HG03558 (cell line): ENCODE measurements around the gene ANKFN1.
"Not testable (repeated sequence)": the region's sequence is repeated elsewhere in the genome, so short reads cannot be mapped to it uniquely, and the experiment has no call there.

Source experiments
- ATAC-seq: cut with Tn5 transposase; IDR thresholded peaks from one replicate; pipeline ENCODE4 v1.9.1; 2021; ENCODE audit warnings: moderate number of reproducible peaks; ENCODE audit not compliant: unreplicated experiment; ENCODE audit errors: extremely low read depth

ANKFN1 gene

DNA sequence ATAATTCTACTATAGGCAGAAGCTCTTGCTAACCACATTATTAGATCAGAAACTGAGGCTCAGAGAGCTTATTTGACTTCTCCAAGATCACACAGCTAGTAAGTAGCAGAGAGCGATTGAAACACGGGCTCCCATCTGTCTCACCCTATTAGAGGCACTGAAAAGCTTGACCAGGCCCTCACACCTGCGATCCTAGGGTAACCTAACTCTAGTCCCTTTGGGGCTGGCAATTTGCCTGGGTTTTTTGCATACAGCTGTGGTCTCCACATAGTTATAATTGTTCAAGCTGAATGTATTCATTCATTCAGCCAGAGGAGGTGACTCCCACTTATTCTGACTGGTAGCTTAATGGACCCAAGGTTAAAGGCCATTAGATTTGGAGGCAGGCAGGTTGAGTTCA lies 121.2 kb downstream of the ANKFN1 start:
- ATAC-seq = no peak

DNA sequence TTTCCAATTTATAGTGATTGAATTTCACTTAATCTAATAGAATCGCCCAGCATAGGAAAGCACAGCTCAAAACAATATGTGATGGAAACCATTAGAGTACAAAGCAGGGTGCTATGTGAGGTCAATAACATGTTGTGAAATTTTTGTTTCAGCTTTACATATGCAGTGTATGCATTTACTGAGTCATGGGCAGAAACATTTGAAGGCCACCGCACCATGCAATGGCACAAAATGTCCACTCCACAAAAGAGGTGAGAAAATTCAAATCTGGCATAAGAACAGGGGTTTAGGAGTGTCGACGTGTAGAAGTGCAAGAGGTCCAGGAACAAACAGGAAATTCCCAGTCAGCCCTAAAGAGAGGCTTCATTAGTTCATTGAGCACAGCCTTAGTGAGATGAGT lies 131.2 kb downstream of the ANKFN1 start:
- ATAC-seq = no peak

DNA sequence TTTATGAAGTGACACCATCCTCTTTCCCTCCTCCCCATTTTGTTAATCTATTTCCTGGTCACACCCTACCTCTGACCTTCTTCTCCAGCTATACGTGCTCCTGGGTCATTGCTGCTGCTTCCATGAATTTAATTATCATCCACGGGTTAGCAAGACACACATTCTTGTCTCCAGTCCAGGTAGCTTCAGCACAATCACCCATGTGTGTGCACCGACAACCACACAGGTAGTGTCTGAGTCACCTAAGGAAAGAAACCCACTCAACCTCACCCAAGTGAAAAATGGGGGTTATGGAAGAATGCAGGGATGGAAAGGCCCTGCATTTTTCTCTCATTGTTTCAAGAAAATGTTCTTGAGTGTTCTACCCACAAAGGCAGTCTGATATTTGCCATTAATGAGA lies 135.5 kb downstream of the ANKFN1 start:
- not testable (repeated sequence) for ATAC-seq

DNA sequence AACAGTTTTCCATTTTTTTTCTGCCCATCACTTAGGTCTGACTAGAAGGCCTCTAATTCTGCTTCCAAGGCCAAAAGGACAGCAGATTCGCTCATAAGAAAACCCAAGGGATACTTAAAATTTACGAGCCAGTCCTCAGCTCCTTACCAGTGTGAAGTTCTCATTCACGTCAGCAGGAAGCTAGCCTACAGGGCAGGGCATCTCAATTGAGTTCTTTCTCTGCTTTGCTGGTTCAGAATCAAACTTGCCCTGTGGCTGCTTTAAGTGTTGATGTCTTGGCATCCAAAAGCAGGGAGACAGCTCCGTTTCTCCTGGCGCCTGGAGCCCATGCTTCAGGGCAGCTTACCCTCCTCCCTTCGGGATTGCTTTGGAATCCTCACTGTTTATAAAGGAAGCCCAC lies 136.0 kb downstream of the ANKFN1 start:
- ATAC-seq = no peak

DNA sequence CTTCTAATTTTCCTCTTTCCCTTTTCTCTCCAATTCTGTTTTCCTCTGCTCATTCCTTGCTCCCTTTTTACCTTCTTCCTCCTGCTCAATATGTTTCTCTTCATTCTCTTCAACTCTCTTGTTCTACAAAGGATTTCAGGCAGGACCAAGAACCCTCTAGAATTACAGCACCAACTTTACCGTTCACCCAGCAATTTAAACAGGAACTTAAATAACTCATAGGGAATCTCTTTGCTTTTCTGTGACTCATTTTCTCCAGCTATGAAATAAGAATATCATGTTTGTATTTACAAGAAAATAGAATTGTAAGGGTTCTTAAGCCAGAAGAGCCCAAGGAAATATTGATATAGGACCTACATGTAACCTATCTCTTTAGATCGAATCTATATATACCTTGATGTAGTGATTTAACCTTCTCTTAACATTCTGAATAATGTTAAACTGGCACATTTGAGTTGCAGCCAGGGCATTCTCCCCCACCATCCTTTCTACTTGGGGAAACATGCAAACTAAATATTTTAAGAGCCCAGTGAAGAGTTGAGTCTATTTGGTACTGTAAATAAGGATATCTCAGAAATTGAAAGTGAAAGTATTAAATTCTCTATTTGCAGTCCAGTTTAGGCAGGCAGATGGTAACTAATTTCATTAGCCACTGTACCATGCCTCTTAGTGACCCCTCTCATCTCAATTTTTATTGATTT lies 137.0 kb downstream of the ANKFN1 start:
- ATAC-seq = no peak

DNA sequence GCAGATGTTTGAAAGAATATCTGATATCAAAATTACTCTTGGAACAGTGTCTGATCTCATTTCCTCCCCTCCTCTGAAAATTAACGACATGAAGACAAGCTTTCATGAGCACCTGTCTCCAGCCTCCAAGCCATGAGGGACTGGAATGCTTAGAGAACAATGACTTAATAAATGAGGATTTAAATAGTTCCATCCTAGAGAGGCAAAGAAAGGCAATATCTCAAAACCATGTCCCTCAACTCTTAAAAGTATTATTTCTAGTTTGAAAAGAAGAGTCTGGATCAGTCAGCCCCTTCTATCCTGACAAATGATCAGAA lies 137.5 kb downstream of the ANKFN1 start:
- ATAC-seq = no peak

DNA sequence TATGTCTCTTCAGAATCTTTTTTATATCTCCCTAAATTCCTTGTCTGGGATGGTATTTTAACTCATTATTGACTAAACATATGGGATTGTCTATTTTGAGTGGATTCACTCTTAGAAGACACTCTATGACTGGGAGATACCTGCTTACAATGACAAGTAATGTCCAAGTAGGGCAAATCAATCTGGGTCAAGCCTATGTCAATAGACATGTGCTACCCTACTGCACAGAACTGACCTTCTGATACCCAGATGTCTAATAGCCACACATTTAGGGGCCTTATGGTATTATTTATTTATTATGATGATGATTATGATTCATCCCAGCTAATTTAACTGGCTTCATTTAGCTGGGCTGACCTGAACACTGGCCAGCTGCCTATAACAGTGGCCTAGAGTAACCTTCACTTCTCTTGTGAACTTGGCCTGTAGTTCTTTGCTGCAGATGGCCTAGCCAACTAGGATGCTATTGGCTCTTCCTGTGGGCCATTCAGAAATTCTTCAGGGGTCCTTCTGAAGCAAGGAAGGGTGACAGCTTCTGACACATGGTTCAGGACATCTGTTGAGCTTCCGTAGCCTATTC lies 138.0 kb downstream of the ANKFN1 start:
- no peak for ATAC-seq

DNA sequence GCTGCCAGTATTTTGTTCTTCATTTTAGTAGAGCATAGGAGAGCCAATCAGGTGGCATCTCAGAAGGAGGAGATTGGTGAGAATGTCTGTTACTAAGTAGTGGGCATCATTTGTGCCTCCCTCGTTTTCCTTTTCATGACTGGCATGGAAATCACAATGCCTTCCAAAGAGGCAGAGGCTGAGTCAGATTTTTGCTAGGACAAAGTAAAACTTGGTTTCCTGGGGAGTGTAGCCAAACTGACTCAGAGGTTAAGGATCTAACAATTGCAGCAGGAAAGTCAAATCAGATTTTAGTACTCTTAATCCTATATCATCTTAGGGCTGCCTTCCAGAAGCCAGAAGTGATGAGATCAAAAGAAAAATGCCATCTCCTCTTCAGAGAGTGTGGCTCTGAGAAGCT lies 138.7 kb downstream of the ANKFN1 start:
- no peak for ATAC-seq

DNA sequence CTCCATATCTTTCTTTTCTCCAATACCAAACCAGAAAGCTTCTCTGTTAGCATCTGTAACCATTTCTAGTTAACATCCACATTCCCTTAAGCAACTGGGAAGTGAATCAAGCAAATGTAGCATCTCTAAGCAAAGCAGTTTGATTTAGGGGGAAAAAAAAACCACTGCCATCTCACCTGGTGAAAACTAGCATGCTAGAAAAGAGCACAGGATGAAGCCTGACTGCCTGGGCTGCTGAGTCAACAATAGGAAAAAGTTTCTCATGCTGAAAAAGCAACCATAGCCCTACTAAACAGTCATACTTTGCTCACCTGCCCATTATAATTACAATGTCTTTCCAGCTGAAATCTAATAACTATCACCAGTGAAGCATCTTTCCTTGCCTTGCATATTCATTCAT lies 139.3 kb downstream of the ANKFN1 start:
- ATAC-seq = no peak

DNA sequence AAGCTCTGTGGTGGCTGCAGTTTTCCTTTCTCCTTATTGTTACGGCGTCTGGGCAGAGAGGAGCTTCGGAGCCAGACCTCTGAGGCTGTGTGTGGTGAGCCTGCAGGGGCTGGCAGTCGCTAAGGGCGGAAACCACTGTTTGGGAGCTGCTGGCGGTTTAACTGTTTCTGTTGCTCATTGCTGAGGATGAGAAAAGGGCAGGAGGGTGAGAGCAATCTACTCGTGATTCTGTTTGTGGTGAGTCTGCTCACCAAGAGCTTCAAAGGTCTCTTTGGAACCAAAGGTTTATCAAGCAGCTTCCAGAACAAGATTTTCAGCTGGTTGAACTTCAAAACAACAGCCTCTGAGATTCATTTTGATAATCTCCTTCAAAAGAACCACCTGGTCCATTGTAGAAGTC lies 143.9 kb downstream of the ANKFN1 start:
- no peak for ATAC-seq

DNA sequence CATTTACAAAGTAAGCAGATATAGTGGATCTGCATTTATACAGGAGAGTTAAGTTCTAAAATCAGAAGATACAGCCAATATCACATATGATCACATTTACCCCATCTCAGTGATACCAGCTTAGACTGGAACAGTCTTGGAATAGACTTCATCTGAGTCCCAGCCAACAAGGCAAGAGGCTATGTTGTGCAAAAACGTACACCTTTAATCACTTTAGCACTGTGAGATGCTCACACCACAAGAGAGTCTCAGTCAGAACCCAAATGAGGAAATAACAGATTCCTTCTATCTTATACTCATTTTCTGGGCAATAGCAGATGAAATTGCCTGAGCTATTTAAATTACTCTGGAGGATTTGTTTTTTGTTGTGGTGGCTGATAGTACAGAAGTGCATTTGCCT lies 145.6 kb downstream of the ANKFN1 start:
- no peak for ATAC-seq

DNA sequence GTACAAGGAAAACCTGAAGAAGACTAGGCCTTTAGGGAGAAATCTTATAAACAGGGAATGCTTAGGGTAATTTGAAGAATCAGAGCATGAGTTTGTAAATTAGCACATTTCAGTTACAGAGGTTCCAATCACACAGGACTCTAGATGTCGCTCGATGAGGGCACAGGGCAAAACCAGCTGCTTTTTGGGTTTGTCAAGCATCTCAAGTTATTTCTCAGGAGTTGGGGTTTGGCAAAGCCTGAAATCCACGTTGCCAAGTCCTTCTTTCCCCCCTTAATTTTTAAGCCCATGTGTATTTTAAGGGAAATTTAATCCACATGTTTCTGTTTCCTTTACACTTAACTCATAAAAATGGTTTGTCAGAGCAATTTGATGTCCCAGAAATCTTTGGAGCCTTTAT lies 146.9 kb downstream of the ANKFN1 start:
- no peak for ATAC-seq

DNA sequence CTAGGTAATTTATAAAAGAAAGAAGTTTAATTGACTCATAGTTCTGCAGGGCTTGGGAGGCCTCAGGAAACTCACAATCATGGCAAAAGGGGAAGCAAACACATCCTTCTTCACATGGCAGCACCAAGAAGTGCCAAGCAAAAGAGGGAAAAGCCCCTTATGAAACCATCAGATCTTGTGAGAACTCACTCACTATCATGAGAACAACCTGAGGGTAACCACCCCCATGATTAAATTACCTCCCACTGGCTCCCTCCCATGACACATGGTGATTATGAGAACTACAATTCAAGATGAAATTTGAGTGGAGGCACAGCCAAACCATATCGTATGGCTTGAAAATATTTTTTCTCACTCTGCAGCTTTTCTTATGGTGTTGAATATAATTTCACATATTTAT lies 151.7 kb downstream of the ANKFN1 start:
- no peak for ATAC-seq

DNA sequence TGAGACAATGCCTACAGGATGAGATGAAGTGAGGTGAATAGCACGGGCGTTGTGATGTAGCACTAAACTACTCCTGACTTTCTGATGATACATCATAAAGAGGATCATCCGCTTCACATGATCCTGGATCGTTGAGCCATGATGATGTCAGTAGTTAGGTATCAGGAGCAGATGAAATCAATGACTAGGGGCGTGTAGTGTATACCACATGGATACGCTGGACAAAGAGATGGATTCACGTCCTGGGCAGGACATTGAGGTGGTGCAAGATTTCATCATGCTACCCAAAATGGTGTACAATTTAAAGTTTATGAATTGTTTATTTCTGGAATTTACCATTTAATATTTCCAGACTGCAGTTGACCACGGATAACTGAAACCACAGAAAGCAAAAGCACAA lies 156.6 kb downstream of the ANKFN1 start:
- no peak for ATAC-seq

DNA sequence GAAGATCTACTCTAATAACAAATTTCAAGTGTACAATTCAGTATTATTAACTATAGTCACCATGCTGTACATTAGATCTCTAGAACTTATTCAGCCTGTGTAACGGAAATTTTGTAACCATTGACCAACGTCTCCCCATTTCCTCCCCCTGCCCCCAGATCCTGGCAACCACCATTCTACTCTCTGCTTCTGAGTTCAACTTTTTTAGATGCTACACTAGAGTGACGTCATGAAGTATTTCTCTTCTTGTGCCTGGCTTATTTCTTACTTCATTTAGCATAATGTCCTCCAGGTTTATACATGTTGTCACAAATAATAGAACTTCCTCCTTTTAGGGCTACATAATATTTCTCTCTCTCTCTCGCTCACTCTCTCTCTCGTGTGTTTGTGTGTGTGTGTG lies 157.5 kb downstream of the ANKFN1 start:
- no peak for ATAC-seq

DNA sequence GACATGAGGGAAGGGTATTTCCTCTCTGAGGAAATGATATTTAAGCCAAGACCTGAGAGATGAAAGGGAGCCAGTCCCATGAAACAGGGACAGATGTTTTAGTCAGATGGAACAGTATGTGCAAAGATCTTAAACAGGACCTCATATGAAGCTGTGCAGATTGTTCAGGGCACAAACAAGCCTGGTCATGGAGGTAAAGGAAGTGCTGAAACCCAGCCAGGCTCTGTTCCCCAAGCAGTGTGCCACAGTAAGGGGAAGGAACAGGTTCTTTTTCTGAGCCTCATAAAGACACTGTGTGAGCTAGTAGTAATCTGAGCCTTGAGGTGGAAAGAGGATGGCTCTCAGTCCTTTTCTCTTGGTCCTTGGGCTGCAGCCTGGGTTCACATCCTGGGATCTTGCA lies 159.9 kb downstream of the ANKFN1 start:
- no peak for ATAC-seq

DNA sequence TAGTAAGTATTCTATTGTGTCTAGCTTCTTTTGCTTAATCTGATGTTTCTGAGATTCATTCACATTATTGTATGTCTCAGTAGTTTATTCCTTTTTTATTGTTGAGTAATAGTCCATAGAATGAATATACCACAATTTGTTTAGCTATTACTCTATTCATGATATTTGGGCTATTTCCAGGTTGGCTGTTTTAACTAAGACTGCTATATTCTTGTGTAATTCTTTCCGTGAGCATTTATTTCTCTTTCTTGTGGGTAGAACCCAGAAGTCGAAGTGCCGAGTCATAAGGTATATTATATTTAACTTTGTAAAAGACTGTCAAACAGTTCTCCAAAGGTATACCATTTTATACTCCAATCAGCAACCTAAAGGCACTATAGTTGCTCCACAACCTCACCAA lies 160.8 kb downstream of the ANKFN1 start:
- no peak for ATAC-seq

DNA sequence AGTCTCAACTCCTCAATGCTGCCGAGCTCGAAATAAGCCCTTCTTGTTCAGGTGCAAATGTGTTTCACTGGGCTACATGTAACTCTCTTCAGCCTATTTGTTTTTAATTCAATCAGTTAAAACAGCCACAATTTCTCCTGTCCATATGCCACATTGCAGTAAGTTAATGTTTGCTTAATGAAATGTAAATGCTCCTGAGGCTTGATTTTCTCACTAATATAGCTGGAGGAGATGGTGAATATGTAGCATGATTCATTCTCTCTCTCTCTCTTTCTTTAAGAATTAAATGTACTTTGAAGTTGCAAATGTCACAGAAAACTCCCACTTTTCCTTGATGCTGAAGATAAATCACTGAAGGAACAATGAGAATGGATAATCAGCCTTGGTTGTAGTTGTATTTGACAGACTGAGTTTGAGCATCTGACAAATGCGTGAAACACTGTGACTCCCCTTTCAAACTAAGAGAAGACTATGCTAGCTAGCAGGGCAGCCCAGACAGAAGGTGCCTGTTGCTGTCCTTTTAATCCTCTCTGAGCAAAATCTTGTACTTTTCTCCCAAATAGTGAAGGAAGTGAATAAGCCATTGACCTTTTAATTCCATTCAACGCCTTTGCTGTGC lies 161.8 kb downstream of the ANKFN1 start:
- ATAC-seq = no peak

DNA sequence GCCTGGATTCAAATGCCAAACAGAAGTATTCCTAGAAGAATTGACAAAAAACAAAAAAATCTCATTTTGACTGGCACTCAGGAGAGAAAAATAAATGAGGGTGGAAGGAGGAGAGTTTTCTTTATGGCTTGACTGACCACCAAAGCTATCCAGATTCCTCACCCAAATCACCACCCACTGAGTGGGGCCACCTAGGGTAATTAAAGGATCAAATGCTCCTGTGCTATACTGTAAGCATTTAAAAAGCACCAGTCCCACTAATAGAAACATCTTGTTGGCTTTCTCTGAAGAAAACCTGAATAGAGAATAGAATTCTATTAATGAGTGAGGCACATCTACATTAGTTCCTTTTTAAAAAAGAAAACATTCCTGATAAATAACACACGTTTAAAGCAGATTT lies 163.3 kb downstream of the ANKFN1 start:
- no peak for ATAC-seq

DNA sequence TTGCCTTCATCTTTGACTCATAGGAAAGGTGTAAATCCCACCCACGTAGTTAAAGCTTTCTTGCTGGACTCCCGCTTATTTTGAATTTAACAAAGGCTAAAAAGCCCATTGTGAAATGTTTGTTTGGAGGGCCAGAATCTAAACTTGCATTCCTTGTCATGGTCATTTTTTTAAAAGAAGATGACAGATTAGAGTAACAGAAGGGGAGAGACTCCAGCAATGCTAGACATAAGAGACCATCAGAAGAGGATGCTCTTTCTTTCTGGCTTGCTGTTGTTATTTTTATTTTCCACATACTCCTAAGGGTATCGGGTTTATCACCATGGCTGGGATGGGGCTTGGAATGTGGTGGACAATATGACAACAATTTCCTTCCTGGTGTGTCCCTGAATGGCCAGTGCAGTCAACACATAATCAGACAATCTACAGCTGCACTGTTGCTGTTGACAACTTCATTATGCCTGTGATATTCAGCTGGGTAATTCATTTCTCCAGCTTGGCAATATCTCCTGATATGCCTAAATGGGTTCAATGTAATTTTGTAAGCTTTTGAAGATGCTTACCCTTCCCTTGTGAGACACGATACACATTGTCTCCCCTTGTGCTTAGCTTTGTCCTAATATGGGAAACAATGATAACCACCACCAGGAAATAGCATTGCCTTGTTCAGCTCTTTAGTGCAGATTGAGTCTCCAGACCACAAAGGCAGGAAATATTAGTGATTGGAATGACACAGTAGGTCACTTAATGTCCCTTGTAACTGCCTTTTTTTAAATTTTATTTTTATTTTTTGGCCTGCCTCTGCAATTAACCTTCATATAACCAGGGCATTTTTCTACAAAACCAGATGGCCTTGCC lies 164.3 kb downstream of the ANKFN1 start:
- no peak for ATAC-seq

DNA sequence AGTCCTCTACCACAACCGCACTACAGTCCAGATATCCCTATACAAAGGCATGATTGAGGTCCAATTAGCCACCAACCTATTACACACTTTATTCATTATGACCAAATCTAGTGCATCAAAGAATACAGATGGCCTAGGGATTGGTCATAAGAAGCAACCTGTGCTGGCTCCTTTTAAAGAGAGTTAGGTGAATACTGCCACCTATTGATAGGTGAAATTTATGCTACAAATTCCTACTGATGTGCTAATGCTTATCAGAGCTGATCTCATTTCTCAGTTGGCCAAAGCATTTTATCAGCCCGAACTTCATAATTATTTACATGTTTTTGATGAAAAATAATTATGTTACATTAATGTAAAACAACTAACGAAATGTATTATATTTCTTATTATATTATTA lies 166.3 kb downstream of the ANKFN1 start:
- no peak for ATAC-seq
